ENCODE data around the gene RTP3.

DNA sequence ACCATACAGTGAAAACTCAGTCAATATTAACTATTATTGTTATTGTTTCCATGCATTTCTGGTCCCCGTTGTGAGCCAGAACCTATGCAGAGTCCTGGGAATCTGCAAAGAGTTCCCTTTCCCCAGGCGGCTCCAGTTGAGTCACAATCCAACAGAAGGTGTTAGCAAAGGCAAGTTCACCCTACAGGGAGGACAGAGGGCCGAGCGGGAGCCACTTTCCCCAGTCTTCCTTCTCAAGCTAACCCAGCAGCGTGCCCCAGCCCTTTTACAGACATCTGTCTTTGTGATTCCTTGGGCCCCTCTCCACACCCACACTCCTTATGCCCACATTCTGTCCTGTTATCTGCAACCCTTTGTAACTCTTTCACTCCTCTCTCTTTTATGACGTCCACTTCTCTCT lies 20.0 kb upstream of the RTP3 start:
- TF ChIP-seq TAF1 (conservative IDR thresholded peaks at IDR 0.05) (no peak), RAD21 (IDR thresholded peaks at IDR 0.05) (no peak), EGR1 (IDR thresholded peaks at IDR 0.05; ENCODE audit: low read depth in 2 of 2) (no peak), YY1 (IDR thresholded peaks at IDR 0.05) (no peak), JUND (IDR thresholded peaks at IDR 0.05) (no peak), RXRA (IDR thresholded peaks at IDR 0.05) (no peak), FOXA1 (IDR thresholded peaks at IDR 0.05) (no peak), HNF4G (IDR thresholded peaks at IDR 0.05) (no peak), GABPA (IDR thresholded peaks at IDR 0.05 in 1 of 2, conservative IDR thresholded peaks at IDR 0.05 in 1 of 2) (no peak)
- TF ChIP-seq, protein P1, sequence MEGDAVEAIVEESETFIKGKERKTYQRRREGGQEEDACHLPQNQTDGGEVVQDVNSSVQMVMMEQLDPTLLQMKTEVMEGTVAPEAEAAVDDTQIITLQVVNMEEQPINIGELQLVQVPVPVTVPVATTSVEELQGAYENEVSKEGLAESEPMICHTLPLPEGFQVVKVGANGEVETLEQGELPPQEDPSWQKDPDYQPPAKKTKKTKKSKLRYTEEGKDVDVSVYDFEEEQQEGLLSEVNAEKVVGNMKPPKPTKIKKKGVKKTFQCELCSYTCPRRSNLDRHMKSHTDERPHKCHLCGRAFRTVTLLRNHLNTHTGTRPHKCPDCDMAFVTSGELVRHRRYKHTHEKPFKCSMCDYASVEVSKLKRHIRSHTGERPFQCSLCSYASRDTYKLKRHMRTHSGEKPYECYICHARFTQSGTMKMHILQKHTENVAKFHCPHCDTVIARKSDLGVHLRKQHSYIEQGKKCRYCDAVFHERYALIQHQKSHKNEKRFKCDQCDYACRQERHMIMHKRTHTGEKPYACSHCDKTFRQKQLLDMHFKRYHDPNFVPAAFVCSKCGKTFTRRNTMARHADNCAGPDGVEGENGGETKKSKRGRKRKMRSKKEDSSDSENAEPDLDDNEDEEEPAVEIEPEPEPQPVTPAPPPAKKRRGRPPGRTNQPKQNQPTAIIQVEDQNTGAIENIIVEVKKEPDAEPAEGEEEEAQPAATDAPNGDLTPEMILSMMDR (IDR thresholded peaks at IDR 0.05; ENCODE audit: low read depth, low read length, missing input control): no peak
- TF ChIP-seq, protein P2, sequence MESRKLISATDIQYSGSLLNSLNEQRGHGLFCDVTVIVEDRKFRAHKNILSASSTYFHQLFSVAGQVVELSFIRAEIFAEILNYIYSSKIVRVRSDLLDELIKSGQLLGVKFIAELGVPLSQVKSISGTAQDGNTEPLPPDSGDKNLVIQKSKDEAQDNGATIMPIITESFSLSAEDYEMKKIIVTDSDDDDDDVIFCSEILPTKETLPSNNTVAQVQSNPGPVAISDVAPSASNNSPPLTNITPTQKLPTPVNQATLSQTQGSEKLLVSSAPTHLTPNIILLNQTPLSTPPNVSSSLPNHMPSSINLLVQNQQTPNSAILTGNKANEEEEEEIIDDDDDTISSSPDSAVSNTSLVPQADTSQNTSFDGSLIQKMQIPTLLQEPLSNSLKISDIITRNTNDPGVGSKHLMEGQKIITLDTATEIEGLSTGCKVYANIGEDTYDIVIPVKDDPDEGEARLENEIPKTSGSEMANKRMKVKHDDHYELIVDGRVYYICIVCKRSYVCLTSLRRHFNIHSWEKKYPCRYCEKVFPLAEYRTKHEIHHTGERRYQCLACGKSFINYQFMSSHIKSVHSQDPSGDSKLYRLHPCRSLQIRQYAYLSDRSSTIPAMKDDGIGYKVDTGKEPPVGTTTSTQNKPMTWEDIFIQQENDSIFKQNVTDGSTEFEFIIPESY (IDR thresholded peaks at IDR 0.05): no peak
- TF ChIP-seq, protein P3, sequence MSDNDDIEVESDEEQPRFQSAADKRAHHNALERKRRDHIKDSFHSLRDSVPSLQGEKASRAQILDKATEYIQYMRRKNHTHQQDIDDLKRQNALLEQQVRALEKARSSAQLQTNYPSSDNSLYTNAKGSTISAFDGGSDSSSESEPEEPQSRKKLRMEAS (IDR thresholded peaks at IDR 0.05): no peak
- TF ChIP-seq, protein P4, sequence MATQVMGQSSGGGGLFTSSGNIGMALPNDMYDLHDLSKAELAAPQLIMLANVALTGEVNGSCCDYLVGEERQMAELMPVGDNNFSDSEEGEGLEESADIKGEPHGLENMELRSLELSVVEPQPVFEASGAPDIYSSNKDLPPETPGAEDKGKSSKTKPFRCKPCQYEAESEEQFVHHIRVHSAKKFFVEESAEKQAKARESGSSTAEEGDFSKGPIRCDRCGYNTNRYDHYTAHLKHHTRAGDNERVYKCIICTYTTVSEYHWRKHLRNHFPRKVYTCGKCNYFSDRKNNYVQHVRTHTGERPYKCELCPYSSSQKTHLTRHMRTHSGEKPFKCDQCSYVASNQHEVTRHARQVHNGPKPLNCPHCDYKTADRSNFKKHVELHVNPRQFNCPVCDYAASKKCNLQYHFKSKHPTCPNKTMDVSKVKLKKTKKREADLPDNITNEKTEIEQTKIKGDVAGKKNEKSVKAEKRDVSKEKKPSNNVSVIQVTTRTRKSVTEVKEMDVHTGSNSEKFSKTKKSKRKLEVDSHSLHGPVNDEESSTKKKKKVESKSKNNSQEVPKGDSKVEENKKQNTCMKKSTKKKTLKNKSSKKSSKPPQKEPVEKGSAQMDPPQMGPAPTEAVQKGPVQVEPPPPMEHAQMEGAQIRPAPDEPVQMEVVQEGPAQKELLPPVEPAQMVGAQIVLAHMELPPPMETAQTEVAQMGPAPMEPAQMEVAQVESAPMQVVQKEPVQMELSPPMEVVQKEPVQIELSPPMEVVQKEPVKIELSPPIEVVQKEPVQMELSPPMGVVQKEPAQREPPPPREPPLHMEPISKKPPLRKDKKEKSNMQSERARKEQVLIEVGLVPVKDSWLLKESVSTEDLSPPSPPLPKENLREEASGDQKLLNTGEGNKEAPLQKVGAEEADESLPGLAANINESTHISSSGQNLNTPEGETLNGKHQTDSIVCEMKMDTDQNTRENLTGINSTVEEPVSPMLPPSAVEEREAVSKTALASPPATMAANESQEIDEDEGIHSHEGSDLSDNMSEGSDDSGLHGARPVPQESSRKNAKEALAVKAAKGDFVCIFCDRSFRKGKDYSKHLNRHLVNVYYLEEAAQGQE (IDR thresholded peaks at IDR 0.05): no peak

Measured in liver (tissue), 3 donors.